Omental fat pad (tissue), 4 donors: ENCODE measurements around the gene RASA2. TPM values are rescaled to one million over a fixed set of nuclear protein-coding genes. Genes with fewer than 3 reads are reported as not detected.
"Not testable (repeated sequence)": the region's sequence is repeated elsewhere in the genome, so short reads cannot be mapped to it uniquely, and the experiment has no call there.

Source experiments
- ATAC-seq: fragments of 150-250 bp; one replicate; pipeline ENCODE4 v1.9.1; 2016; ENCODE audit warnings: mild to moderate bottlenecking, moderate library complexity; ENCODE audit not compliant: low FRiP score
- DNase-seq: peaks from one replicate; pipeline ENCODE4 v3.0.0-alpha.2; 2019; ENCODE audit warnings: low spot score
- CTCF ChIP-seq, 3 donors: fragments of 450-650 bp; IDR thresholded peaks; one replicate each; pipeline ENCODE4 v1.5.1; 2016 to 2017; ENCODE audit warnings: antibody characterized with exemption in 3 of 3, mild to moderate bottlenecking in 3 of 3, moderate library complexity in 2 of 3
- total RNA-seq, 4 donors: library from RNA; depleted of rRNA; stranded (reverse); fragments of >200 nt; gene quantifications; one replicate each; pipeline ENCODE4 v1.1.0, GENCODE V29; 2016

The RASA2 gene
- total RNA-seq, 4 donors from 2014 or later: 16.4 to 19.8 (median 18.0) TPM

- ATAC-seq: no peak
- TF ChIP-seq CTCF (IDR thresholded peaks at IDR 0.05): no peak
- DNase-seq: no peak
Measured at GRCh38 chr3:141491081-141491480, 4.3 kb downstream of the RASA2 start.

GRCh38 chr3:141491929-141492328 is 5.1 kb downstream of the RASA2 start:
- no peak for DNase-seq
- no peak for ATAC-seq
- TF ChIP-seq CTCF (IDR thresholded peaks at IDR 0.05): no peak

- DNase-seq (no peak), ATAC-seq (no peak)
- no peak for TF ChIP-seq CTCF (IDR thresholded peaks at IDR 0.05)
Measured at GRCh38 chr3:141493184-141493583, 6.4 kb downstream of the RASA2 start.

- not testable (repeated sequence) for DNase-seq, ATAC-seq
Measured at GRCh38 chr3:141497589-141497988, 10.8 kb downstream of the RASA2 start.

GRCh38 chr3:141498598-141499223 is 11.9 kb downstream of the RASA2 start:
- no peak for TF ChIP-seq CTCF (IDR thresholded peaks at IDR 0.05)
- ATAC-seq: no peak
- DNase-seq: no peak

GRCh38 chr3:141499284-141499683 is 12.5 kb downstream of the RASA2 start:
- DNase-seq: no peak
- ATAC-seq: no peak
- no peak for TF ChIP-seq CTCF (IDR thresholded peaks at IDR 0.05)

- TF ChIP-seq CTCF (IDR thresholded peaks at IDR 0.05): no peak
- ATAC-seq: no peak
- no peak for DNase-seq
Measured at GRCh38 chr3:141499965-141500364, 13.1 kb downstream of the RASA2 start.
